ENCODE data around the gene GEMIN7. TPM values are rescaled to one million over a fixed set of nuclear protein-coding genes. Genes with fewer than 3 reads are reported as not detected.

Gene GEMIN7
- total RNA-seq, 3 donors from 2014 or later (not counting 1 experiment from before 2014, with no cell fraction given): 27.7 to 28.7 (median 27.9) TPM

DNA sequence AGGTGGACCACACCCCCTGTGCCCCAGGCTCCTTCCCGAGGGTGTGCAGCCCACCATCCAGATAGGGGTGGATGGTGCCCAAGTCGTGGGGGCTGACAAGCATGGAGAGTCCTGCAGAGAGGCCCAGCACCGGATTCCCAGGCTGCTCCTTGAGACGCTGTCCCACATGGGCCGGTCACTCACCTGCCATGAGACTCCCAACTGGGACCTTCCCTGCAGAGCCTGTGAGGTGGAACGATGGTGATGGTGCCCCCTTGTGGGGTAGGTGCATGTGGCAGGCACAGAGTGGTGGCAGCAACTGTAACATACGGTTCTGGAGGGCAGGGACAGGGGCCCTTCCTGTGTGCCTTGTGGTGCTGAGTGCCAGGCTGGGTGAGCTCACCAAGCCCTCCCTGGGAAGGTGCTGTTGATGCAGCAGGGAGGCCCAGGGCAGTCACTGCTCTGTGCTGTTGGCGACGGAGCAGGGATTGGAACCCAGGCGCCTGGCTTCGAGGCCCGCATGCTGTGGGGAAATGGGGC, 47.0 kb downstream of the GEMIN7 start:
- no peaks in the 10 kb centered on the region for H3K27me3 Mint-ChIP-seq (ENCODE audit: low read depth in 2 of 2)
- no peaks in the 10 kb centered on the region for H3K9me3 Mint-ChIP-seq
- ATAC-seq (peak; percentile 80 to 94 (median 91)), DNase-seq (peak; percentile 58 to 81)
- TF ChIP-seq, protein P1, sequence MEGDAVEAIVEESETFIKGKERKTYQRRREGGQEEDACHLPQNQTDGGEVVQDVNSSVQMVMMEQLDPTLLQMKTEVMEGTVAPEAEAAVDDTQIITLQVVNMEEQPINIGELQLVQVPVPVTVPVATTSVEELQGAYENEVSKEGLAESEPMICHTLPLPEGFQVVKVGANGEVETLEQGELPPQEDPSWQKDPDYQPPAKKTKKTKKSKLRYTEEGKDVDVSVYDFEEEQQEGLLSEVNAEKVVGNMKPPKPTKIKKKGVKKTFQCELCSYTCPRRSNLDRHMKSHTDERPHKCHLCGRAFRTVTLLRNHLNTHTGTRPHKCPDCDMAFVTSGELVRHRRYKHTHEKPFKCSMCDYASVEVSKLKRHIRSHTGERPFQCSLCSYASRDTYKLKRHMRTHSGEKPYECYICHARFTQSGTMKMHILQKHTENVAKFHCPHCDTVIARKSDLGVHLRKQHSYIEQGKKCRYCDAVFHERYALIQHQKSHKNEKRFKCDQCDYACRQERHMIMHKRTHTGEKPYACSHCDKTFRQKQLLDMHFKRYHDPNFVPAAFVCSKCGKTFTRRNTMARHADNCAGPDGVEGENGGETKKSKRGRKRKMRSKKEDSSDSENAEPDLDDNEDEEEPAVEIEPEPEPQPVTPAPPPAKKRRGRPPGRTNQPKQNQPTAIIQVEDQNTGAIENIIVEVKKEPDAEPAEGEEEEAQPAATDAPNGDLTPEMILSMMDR (IDR thresholded peaks at IDR 0.05): peak; percentile 77
- H3K27ac Mint-ChIP-seq: no peak overlapping the region
- intact Hi-C loops (cut with micrococcal nuclease): no loop called here
- H3K27ac ChIP-seq (ENCODE audit: low read length): no peak overlapping the region
- no peaks in the 10 kb centered on the region for H3K36me3 Mint-ChIP-seq
- H3K4me3 ChIP-seq (ENCODE audit: low read length): no peak overlapping the region
- peaks cover 21% of the 10 kb centered on the region for H3K4me1 ChIP-seq (ENCODE audit: control insufficient read depth, insufficient read depth, low read length)
- no peak overlapping the region for H3K4me3 Mint-ChIP-seq
- WGBS (ENCODE audit: insufficient coverage): 57% methylated on average over 12 of the region's 12 CpGs
- H3K36me3 ChIP-seq (ENCODE audit: control insufficient read depth, insufficient read depth, low read length): no peaks in the 10 kb centered on the region
- H3K9me3 ChIP-seq (ENCODE audit: control insufficient read depth, insufficient read depth, low read length): no peaks in the 10 kb centered on the region
- H3K4me1 Mint-ChIP-seq: peaks cover 21 to 39% of the 10 kb centered on the region in 2 donors
- no peaks in the 10 kb centered on the region for H3K27me3 ChIP-seq (ENCODE audit: control insufficient read depth, insufficient read depth, low read length)

DNA sequence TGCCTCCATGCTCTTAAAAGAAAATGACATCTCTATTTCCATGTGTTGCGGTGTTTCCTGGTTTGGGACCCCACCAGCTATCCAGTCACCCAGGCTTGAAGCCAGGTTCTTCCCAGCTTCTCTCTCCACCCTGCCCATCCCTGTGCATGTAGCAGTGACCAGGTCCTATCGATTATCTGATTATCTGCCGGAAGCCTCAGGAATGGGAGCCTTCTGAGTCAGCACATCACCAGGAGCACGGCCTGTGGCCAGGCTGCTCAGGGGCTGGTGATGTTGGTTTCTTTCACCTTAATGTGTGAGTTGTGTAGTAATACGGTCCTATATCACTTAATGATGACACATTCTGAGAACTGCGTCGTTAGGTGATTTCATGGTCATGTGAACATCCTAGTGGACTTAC, 47.6 kb downstream of the GEMIN7 start:
- no peak overlapping the region for H3K4me3 Mint-ChIP-seq
- 92% methylated on average over 7 of the region's 7 CpGs for WGBS (ENCODE audit: insufficient coverage)
- no peaks in the 10 kb centered on the region for H3K9me3 Mint-ChIP-seq
- H3K27ac Mint-ChIP-seq: no peak overlapping the region
- ATAC-seq (no peak), DNase-seq (no peak)
- H3K36me3 Mint-ChIP-seq: no peaks in the 10 kb centered on the region
- Histone ChIP-seq H3K36me3 (ENCODE audit: control insufficient read depth, insufficient read depth, low read length) (no peaks in the 10 kb centered on the region), H3K9me3 (ENCODE audit: control insufficient read depth, insufficient read depth, low read length) (no peaks in the 10 kb centered on the region), H3K4me3 (ENCODE audit: low read length) (no peak overlapping the region), H3K27me3 (ENCODE audit: control insufficient read depth, insufficient read depth, low read length) (no peaks in the 10 kb centered on the region), H3K4me1 (ENCODE audit: control insufficient read depth, insufficient read depth, low read length) (peaks cover 15% of the 10 kb centered on the region), H3K27ac (ENCODE audit: low read length) (no peak overlapping the region)
- TF ChIP-seq, protein P1 (IDR thresholded peaks at IDR 0.05): no peak
- no peaks in the 10 kb centered on the region for H3K27me3 Mint-ChIP-seq (ENCODE audit: low read depth in 2 of 2)
- peaks cover 14 to 32% of the 10 kb centered on the region in 2 donors for H3K4me1 Mint-ChIP-seq
- intact Hi-C loops (cut with micrococcal nuclease): no loop called here

DNA sequence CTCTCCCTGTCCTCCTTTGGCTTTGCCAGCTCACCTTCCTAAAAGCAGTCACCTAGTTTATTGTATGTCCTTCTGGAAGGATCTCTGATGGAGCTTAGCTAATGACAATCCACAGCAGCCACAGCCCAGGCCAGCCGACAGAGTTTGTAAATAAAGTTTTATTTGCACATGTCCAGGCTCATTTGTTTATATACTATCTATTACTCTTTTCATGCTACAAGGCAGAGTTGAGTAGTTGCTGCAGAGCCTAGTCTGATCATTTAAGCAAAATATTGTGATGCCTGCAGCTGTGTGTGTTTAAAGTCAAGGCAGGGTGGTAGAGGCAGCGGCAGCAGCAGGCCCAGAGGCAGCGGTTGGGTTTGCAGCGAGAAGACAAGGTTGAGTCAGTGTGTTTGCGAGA, 49.1 kb downstream of the GEMIN7 start:
- 95% methylated on average over 5 of the region's 5 CpGs for WGBS (ENCODE audit: insufficient coverage)
- no peaks in the 10 kb centered on the region for H3K27me3 ChIP-seq (ENCODE audit: control insufficient read depth, insufficient read depth, low read length)
- no peak overlapping the region for H3K27ac ChIP-seq (ENCODE audit: low read length)
- TF ChIP-seq, protein P1 (IDR thresholded peaks at IDR 0.05): no peak
- DNase-seq: no peak
- H3K9me3 ChIP-seq (ENCODE audit: control insufficient read depth, insufficient read depth, low read length): no peaks in the 10 kb centered on the region
- peaks cover 8% of the 10 kb centered on the region for H3K4me1 ChIP-seq (ENCODE audit: control insufficient read depth, insufficient read depth, low read length)
- Mint-ChIP-seq H3K27me3 (ENCODE audit: low read depth in 2 of 2) (no peaks in the 10 kb centered on the region), H3K27ac (no peak overlapping the region), H3K4me1 (peaks cover 5 to 21% of the 10 kb centered on the region in 2 donors), H3K4me3 (no peak overlapping the region), H3K9me3 (no peaks in the 10 kb centered on the region), H3K36me3 (no peaks in the 10 kb centered on the region)
- no peaks in the 10 kb centered on the region for H3K36me3 ChIP-seq (ENCODE audit: control insufficient read depth, insufficient read depth, low read length)
- ATAC-seq: no peak
- intact Hi-C loops (cut with micrococcal nuclease): no loop called here
- no peak overlapping the region for H3K4me3 ChIP-seq (ENCODE audit: low read length)

DNA sequence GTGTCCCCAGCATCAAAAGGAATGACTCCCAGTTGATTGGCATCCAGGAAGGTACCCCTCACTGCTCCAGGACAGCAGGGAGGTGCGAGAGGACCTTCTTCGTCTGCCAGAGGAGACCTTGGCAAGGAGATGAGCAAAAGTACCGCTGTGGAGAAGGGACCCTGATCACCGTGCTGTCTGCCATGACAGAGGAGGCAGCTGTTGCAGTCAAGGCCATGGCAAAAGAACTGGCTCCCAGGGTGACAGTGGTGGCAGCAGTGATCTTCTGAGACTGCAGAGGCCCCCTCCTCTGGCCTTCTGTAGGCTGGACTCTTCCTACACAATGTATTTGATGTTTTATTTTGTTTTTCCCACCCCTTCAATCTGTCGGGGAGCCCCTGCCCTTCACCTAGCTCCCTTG, 49.7 kb downstream of the GEMIN7 start:
- no peaks in the 10 kb centered on the region for H3K9me3 Mint-ChIP-seq
- H3K36me3 ChIP-seq (ENCODE audit: control insufficient read depth, insufficient read depth, low read length): no peaks in the 10 kb centered on the region
- intact Hi-C loops (cut with micrococcal nuclease): no loop called here
- no peak overlapping the region for H3K4me3 Mint-ChIP-seq
- H3K4me1 Mint-ChIP-seq: peaks cover 7 to 24% of the 10 kb centered on the region in 2 donors
- H3K27me3 ChIP-seq (ENCODE audit: control insufficient read depth, insufficient read depth, low read length): no peaks in the 10 kb centered on the region
- H3K27ac ChIP-seq (ENCODE audit: low read length): no peak overlapping the region
- H3K27ac Mint-ChIP-seq: no peak overlapping the region
- H3K9me3 ChIP-seq (ENCODE audit: control insufficient read depth, insufficient read depth, low read length): no peaks in the 10 kb centered on the region
- ATAC-seq: no peak
- no peaks in the 10 kb centered on the region for H3K36me3 Mint-ChIP-seq
- no peak for DNase-seq
- H3K4me3 ChIP-seq (ENCODE audit: low read length): no peak overlapping the region
- TF ChIP-seq, protein P1 (IDR thresholded peaks at IDR 0.05): no peak
- WGBS (ENCODE audit: insufficient coverage): 95% methylated on average over 5 of the region's 5 CpGs
- peaks cover 13% of the 10 kb centered on the region for H3K4me1 ChIP-seq (ENCODE audit: control insufficient read depth, insufficient read depth, low read length)
- no peaks in the 10 kb centered on the region for H3K27me3 Mint-ChIP-seq (ENCODE audit: low read depth in 2 of 2)

All from natural killer cell (primary cell).